Thoracic aorta (tissue), 2 donors: ENCODE results near the gene COL4A6. TPM values are rescaled to one million over a fixed set of nuclear protein-coding genes. Genes with fewer than 3 reads are reported as not detected.
"Not testable (repeated sequence)": the region's sequence is repeated elsewhere in the genome, so short reads cannot be mapped to it uniquely, and the experiment has no call there.

Source experiments
- ATAC-seq: fragments of 150-250 bp; one replicate; pipeline ENCODE4 v1.8.0; 2017; ENCODE audit warnings: low read depth; ENCODE audit not compliant: insufficient number of reproducible peaks, low FRiP score
- DNase-seq: peaks from one replicate; pipeline ENCODE4 v3.0.0-alpha.2; 2020; ENCODE audit warnings: low spot score
- H3K27ac ChIP-seq, 2 donors: fragments of 200-600 bp; sonication (generic); 1 replicate in 1 of 2; 2 replicates in 1 of 2; pipeline ENCODE4 v1.5.1; 2016; ENCODE audit warnings: mild to moderate bottlenecking in 2 of 2, moderate library complexity in 2 of 2
- H3K27me3 ChIP-seq: fragments of 200-600 bp; sonication (generic); replicated peaks from 2 replicates; pipeline ENCODE4 v1.6.0; 2016; ENCODE audit warnings: mild to moderate bottlenecking; ENCODE audit not compliant: insufficient read depth
- H3K36me3 ChIP-seq: fragments of 200-600 bp; sonication (generic); one replicate; pipeline ENCODE4 v1.5.1; 2016
- H3K4me1 ChIP-seq, 2 donors: fragments of 200-600 bp; sonication (generic); 1 replicate in 1 of 2; 2 replicates in 1 of 2; pipeline versions ENCODE4 v1.5.1 to v1.6.0; 2016; ENCODE audit warnings: low read depth in 2 of 2, mild to moderate bottlenecking in 1 of 2; ENCODE audit not compliant: control insufficient read depth in 1 of 2
- H3K4me3 ChIP-seq: fragments of 200-600 bp; sonication (generic); 2 replicates; pipeline ENCODE4 v1.5.1; 2016; ENCODE audit warnings: mild to moderate bottlenecking
- H3K9me3 ChIP-seq: fragments of 200-600 bp; sonication (generic); 2 replicates; pipeline ENCODE4 v1.5.1; 2016
- CTCF ChIP-seq: fragments of 200-600 bp; sonication (generic); IDR thresholded peaks from one replicate; pipeline ENCODE4 v1.5.1; 2019; ENCODE audit warnings: antibody characterized with exemption
- total RNA-seq, 2 donors: library from RNA; depleted of rRNA; stranded (reverse); fragments of >200 nt; gene quantifications; one replicate each; pipeline versions ENCODE4 v1.1.0 to v1.2.3, GENCODE V29; 2016

The COL4A6 gene
- 1 to 10 TPM; 1.3 to 2.2 TPM for total RNA-seq

GRCh38 chrX:108438110-108438623 lies at the start of gene COL4A6:
Gene COL4A6, minus strand, starts transcription at chrX:108438422. Its CDS starts 226 bp downstream, at chrX:108438196.
- ATAC-seq, result no peak
- no peak for TF ChIP-seq CTCF
- Histone ChIP-seq H3K4me1 (no peaks in the 10 kb centered on the region), H3K4me3 (peak within 1 kb of the TSS; percentile 78), H3K9me3 (no peaks in the 10 kb centered on the region), H3K36me3 (no peaks in the 10 kb centered on the region), H3K27me3 (no peaks in the 10 kb centered on the region), H3K27ac (no peak within 1 kb of the TSS)
- no peak for DNase-seq

GRCh38 chrX:108485960-108486359 lies 47.7 kb upstream of the COL4A6 start:
- H3K4me3 ChIP-seq, result no peak overlapping the region

GRCh38 chrX:108484251-108484650 lies 46.0 kb upstream of the COL4A6 start:
- no peak for TF ChIP-seq CTCF
- Histone ChIP-seq H3K4me1 (no peaks in the 10 kb centered on the region), H3K36me3 (no peaks in the 10 kb centered on the region), H3K27ac (no peak overlapping the region), H3K9me3 (no peaks in the 10 kb centered on the region), H3K4me3 (no peak overlapping the region), H3K27me3 (no peaks in the 10 kb centered on the region)
- ATAC-seq, result no peak
- DNase-seq, result no peak

More at GRCh38 chrX:108485960-108486359, 47.7 kb upstream of the COL4A6 start:
- no peaks in the 10 kb centered on the region for H3K9me3 ChIP-seq
- ATAC-seq (no peak), DNase-seq (no peak)
- no peak for TF ChIP-seq CTCF
- H3K36me3 ChIP-seq, result no peaks in the 10 kb centered on the region
- H3K27ac ChIP-seq, result no peak overlapping the region
- no peaks in the 10 kb centered on the region for H3K27me3 ChIP-seq
- H3K4me1 ChIP-seq, result no peaks in the 10 kb centered on the region

- not testable (repeated sequence) for H3K27me3 ChIP-seq, H3K9me3 ChIP-seq, DNase-seq, H3K4me3 ChIP-seq, H3K27ac ChIP-seq, H3K4me1 ChIP-seq, ATAC-seq, H3K36me3 ChIP-seq
Observed at GRCh38 chrX:108481528-108481927, 43.3 kb upstream of the COL4A6 start.

GRCh38 chrX:108473979-108474378 lies 35.8 kb upstream of the COL4A6 start:
- TF ChIP-seq CTCF, result no peak
- Histone ChIP-seq H3K36me3 (no peaks in the 10 kb centered on the region), H3K4me1 (no peaks in the 10 kb centered on the region), H3K27ac (no peak overlapping the region), H3K27me3 (no peaks in the 10 kb centered on the region), H3K4me3 (no peak overlapping the region), H3K9me3 (no peaks in the 10 kb centered on the region)
- no peak for ATAC-seq
- DNase-seq, result no peak

- DNase-seq, result no peak
- no peaks in the 10 kb centered on the region for H3K36me3 ChIP-seq
- H3K4me1 ChIP-seq, result peaks cover 0 to 2% of the 10 kb centered on the region in 2 donors
- no peak for TF ChIP-seq CTCF
- no peaks in the 10 kb centered on the region for H3K27me3 ChIP-seq
- no peak for ATAC-seq
- H3K9me3 ChIP-seq, result no peaks in the 10 kb centered on the region
- no peak overlapping the region for H3K4me3 ChIP-seq
- H3K27ac ChIP-seq, result no peak overlapping the region
Observed at GRCh38 chrX:108468486-108468885, 30.3 kb upstream of the COL4A6 start.
